ENCODE results near the gene C11orf86.

The C11orf86 gene

GRCh38 chr11:67010296-67010905 is 35.3 kb downstream of the C11orf86 start:
- DNase-seq (ENCODE audit: low spot score) = no peak
- in situ Hi-C loops (cut with MboI; ENCODE audit: low sequenced_read_pairs, unreplicated experiment) = no loop called here
- TF ChIP-seq CTCF (IDR thresholded peaks at IDR 0.05; ENCODE audit: borderline replicate concordance, control extremely low read depth, extremely low read depth, insufficient read depth, missing control alignments) = no peak

- no peak for TF ChIP-seq CTCF (IDR thresholded peaks at IDR 0.05; ENCODE audit: borderline replicate concordance, control extremely low read depth, extremely low read depth, insufficient read depth, missing control alignments)
- in situ Hi-C loops (cut with MboI; ENCODE audit: low sequenced_read_pairs, unreplicated experiment) = no loop called here
- DNase-seq (ENCODE audit: low spot score) = no peak
These were observed 38.5 kb downstream of the C11orf86 start for GRCh38 chr11:67013511-67014045.

- no peak for TF ChIP-seq CTCF (IDR thresholded peaks at IDR 0.05; ENCODE audit: borderline replicate concordance, control extremely low read depth, extremely low read depth, insufficient read depth, missing control alignments)
- no peak for DNase-seq (ENCODE audit: low spot score)
- in situ Hi-C loops (cut with MboI; ENCODE audit: low sequenced_read_pairs, unreplicated experiment) = no loop called here
These were observed 39.2 kb downstream of the C11orf86 start for GRCh38 chr11:67014343-67014742.

- in situ Hi-C loops (cut with MboI; ENCODE audit: low sequenced_read_pairs, unreplicated experiment) = no loop called here
- DNase-seq (ENCODE audit: low spot score) = no peak
- no peak for TF ChIP-seq CTCF (IDR thresholded peaks at IDR 0.05; ENCODE audit: borderline replicate concordance, control extremely low read depth, extremely low read depth, insufficient read depth, missing control alignments)
These were observed 39.9 kb downstream of the C11orf86 start for GRCh38 chr11:67015048-67015447.

- no peak for DNase-seq (ENCODE audit: low spot score)
- TF ChIP-seq CTCF (IDR thresholded peaks at IDR 0.05; ENCODE audit: borderline replicate concordance, control extremely low read depth, extremely low read depth, insufficient read depth, missing control alignments) = no peak
- in situ Hi-C loops (cut with MboI; ENCODE audit: low sequenced_read_pairs, unreplicated experiment) = no loop called here
These were observed 41.4 kb downstream of the C11orf86 start for GRCh38 chr11:67016550-67016949.

- DNase-seq (ENCODE audit: low spot score) = no peak
- TF ChIP-seq CTCF (IDR thresholded peaks at IDR 0.05; ENCODE audit: borderline replicate concordance, control extremely low read depth, extremely low read depth, insufficient read depth, missing control alignments) = no peak
- in situ Hi-C loops (cut with MboI; ENCODE audit: low sequenced_read_pairs, unreplicated experiment) = no loop called here
These were observed 45.8 kb downstream of the C11orf86 start for GRCh38 chr11:67020949-67021348.

Measured in GM13976 (cell line).